Ureter (tissue), 1 donor: ENCODE measurements around the gene ZBTB40. TPM values are rescaled to one million over a fixed set of nuclear protein-coding genes. Genes with fewer than 3 reads are reported as not detected.

Experiments used
- total RNA-seq: library from RNA; stranded (reverse); gene quantifications from one replicate; pipeline ENCODE4 v1.2.4, GENCODE V29; 2023
- donor health status: DM: yes; HTN: yes; CAD: no.

ZBTB40 gene
- total RNA-seq, 1 donor from 2014 or later = 22.4 TPM

Other genes with a start within 250 kb of the ZBTB40 start
- not detected for gene EPHA8, start 111.6 kb downstream of the ZBTB40 start, total RNA-seq
- gene C1QA, start 184.8 kb downstream of the ZBTB40 start, total RNA-seq = 64.0 TPM
- 85.3 TPM for gene C1QC, start 191.8 kb downstream of the ZBTB40 start, total RNA-seq
- gene C1QB, start 201.4 kb downstream of the ZBTB40 start, total RNA-seq = 92.9 TPM